Measurements from ENCODE around the gene SEMA6B. TPM values are rescaled to one million over a fixed set of nuclear protein-coding genes. Genes with fewer than 3 reads are reported as not detected.
"Not testable (repeated sequence)": the region's sequence is repeated elsewhere in the genome, so short reads cannot be mapped to it uniquely, and the experiment has no call there.

The SEMA6B gene
- polyA plus RNA-seq, 1 donor, result 44.3 TPM

DNA sequence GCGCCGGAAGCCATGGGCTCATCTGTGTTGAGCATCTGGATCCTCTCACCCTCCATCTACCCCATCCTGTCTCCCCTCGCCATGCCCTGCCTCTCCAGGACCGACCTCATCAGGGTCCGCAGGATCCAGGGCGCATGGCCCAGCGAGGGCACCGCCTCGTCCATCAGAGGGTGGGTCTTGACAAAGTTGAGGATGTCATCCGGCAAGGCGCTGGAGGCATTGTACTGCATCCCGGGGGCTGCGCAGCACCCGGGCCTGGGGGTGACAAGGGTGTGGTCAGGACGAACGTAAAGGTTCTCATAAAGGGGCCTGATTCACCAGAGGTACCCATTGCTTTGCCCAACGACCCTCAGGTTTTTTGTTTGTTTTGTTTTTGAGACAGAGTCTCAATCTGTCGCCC, 9.5 kb downstream of the SEMA6B start:
- DNase-seq (ENCODE audit: low read depth), result no peak

GRCh38 chr19:4548238-4548584, 11.3 kb downstream of the SEMA6B start:
- DNase-seq (ENCODE audit: low read depth), result no peak

GRCh38 chr19:4547303-4548237, 11.9 kb downstream of the SEMA6B start:
- DNase-seq (ENCODE audit: low read depth), result no peak

GRCh38 chr19:4543842-4544647, 15.4 kb downstream of the SEMA6B start:
- DNase-seq (ENCODE audit: low read depth), result no peak

DNA sequence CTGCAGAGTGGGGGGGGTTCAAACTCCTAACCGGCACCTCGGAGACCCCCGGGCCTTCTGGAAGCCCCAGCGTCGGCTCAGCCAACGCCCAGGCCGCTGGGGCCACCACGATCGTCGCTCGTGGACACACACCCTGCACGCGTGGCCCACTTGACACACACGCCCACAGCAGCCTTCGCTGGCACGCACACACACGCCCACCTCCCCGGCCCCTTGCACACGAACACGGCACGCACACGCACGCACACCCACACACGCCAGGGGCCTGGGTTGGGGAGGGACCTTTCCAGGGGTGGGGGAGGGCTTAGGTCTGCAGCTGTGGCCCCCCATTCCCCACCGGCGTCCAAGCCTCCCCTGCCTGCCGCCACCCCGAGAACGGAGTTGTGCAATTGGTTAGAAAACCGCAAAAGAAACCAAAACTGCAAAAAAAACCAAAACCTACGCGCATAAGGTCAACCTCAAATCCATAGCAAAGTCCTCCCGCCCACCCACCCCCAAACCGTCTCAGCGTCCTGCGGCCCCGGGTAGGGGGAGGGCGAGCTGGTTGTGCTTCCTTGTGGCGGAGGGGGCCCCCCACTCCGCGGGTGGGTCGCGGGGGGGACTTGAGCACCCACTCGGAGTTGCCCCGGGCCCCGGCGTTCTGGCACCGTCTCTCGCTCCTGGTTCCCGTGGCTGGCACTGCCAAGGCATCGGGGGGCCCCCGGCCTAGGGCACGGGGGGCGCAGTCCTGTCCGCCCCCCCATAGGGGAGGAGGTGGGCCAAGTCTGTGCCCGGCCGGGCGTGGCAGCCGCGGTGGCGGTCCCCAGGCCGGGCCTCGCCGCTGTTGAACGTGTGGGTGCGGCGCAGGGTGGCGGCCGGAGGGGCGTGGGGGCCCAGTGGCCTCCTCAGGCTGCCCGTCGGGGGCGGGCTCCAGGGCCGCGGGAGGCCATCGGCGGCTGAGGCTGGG, 16.3 kb downstream of the SEMA6B start:
- DNase-seq (ENCODE audit: low read depth), result no peak

DNA sequence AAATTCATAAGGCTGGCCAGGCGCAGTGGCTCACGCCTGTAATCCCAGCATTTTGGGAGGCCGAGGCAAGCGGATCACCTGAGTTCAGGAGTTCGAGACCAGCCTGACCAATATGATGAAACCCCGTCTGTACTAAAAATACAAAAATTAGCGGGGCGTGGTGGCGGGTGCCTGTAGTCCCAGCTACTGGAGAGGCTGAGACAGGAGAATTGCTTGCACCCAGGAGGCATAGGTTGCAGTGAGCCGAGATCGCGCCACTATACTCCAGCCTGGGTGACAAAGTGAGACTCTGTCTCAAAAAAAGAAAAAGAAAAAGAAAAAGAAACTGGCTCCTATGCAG, 17.7 kb downstream of the SEMA6B start:
- DNase-seq (ENCODE audit: low read depth), result not testable (repeated sequence)

DNA sequence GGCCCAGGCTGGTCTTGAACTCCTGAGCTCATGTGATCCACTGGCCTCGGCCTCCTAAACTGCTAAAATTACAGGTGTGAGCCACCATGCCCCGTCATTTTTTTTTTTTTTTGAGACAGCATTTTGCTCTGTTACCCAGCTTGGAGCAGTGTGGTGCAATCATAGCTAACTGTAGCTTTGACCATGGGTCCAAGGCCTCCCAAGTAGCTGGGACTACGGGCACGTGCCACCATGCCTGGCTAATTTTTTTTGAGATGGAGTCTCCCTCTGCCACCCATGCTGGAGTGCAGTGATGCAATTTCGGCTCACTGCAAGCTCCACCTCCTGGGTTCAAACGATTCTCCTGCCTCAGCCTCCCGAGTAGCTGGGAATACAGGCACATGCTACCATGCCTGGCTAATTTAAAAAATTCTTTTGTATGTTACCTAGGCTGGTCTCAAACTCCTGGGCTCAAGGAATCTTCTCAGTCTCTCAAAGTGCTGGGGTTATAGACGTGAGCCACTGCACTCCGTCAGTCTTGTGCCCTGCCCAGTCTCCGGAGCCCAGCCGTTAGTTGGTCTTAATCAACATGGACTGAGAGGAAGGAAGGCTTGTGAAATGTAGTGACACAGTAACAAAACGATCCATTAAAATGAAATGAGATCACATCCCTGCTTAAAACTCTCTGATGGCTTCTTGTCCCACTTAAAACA, 18.2 kb downstream of the SEMA6B start:
- no peak for DNase-seq (ENCODE audit: low read depth)

DNA sequence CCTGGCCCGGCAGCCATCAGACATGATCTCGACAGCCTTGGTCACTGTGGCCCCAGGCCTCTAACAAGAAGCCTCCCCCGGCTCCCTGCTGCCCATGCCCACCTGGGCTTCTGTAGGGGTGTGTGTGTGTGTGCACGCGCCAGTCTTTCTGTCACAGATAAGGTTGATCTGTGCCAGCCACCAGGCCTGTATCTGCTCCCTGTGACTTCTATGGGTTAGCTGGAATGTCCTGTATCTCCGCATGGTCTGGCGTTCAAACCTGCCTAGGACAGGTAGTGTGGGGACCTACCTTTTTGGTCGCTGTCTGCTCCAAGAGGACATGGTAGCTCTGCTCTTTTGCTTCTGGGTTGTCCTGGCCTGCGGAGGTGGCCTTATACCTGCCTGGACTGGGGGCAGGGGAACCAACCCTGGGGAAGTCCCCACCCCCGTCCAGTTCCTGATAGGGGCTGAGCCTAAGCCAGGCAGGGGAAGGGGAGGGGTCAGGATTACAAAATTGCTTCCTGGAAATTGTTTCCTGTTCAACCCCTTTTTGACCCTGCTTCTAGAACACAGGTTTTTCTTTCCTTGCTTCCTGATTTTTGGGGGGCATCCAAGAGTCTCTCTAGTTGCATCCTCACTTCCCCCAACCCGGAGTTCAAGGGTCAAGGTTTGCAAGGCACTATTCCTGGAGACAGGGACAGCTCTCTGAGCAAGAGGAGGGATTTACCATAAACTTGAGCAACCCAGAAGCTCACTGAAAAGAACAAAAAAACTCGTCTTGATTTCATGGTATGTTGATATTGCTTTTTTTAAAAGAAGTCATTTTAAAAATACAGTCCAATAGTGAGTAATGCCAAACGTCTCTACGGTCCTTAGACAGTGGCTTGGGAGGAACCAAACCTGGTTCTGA, 19.5 kb downstream of the SEMA6B start, which contains the start of gene LRG1:
LRG1 (minus strand) TSS at position 344 of the 889 bp plus-strand sequence; CDS start at position 321, 23 bp downstream.
- no peak for DNase-seq (ENCODE audit: low read depth)

DNA sequence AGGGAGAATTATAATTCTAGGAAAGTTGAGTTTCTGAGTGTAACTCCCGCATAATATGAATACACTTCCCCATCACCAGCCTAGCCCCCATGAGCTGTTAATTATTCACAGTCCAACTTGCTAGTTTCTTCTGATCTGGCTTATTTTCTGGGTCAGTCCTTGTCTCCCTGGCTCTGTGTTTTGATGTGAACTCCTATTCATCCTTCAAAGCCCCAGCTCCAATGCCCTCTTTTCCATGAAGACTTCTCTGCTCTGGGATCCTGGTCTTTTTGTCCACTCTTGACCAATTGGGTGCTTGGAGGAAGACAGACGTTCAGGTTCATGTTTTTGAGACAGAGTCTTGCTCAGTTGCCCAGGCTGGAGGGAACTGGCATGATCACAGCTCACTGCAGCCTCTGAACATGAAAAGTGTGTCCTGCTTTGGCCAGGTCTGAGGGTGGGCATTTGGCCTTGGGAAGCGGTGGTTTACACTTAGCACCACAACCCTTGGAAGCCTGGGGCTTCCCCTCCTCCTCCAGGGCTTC, 20.3 kb downstream of the SEMA6B start:
- DNase-seq (ENCODE audit: low read depth), result no peak

GRCh38 chr19:4538601-4538954, 20.9 kb downstream of the SEMA6B start:
- no peak for DNase-seq (ENCODE audit: low read depth)

DNA sequence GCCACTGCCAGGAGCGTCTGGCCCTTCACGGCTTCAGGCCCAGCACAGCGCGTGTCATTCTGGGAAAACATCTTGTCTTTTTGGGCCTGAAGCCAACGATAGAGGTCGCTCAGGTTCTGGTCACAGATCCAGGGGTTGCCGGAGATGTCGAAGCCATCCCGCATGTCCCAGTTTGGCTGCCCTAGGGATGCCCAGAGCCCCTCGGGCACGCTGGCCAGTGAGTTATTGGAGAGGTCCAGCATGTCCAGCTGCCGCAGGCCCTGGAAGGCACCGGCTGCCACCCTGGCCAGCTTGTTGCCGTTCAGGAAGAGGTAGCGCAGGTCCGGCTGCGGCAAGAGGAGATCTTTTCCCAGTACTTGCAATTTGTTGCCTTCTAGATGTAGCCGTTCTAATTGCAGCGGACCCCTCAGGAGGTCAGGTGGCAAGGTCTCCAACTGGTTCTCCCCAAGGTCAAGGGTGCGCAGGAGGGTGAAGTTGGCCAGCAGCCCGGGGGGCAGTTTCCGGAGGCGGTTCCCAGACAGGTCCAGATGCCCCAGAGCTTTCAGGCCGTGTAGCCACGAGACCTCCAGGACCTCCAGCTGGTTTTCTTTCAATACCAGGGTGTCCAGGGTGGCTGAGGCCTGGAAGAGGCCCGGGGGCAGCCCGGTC, 21.4 kb downstream of the SEMA6B start:
- no peak for DNase-seq (ENCODE audit: low read depth)

DNA sequence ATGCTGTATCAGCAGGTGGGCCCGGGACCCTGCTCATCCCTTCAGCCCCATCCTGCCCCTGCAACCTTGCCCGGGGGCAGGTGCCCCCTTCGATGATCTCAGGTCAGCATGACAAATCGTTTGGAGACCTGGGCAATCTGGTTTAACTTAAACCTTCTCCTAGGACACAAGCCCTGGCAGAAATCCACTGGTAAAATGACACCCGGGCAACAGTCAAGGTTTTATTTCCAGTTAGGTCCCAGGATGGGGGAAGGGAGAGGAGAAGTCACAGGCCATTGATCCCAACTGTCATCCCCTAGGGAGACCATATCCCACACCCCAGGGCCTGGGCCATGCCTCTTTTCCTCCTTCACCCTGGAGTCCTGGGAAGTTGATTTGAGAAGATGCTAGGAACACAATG, 22.7 kb downstream of the SEMA6B start:
- DNase-seq (ENCODE audit: low read depth), result no peak

DNA sequence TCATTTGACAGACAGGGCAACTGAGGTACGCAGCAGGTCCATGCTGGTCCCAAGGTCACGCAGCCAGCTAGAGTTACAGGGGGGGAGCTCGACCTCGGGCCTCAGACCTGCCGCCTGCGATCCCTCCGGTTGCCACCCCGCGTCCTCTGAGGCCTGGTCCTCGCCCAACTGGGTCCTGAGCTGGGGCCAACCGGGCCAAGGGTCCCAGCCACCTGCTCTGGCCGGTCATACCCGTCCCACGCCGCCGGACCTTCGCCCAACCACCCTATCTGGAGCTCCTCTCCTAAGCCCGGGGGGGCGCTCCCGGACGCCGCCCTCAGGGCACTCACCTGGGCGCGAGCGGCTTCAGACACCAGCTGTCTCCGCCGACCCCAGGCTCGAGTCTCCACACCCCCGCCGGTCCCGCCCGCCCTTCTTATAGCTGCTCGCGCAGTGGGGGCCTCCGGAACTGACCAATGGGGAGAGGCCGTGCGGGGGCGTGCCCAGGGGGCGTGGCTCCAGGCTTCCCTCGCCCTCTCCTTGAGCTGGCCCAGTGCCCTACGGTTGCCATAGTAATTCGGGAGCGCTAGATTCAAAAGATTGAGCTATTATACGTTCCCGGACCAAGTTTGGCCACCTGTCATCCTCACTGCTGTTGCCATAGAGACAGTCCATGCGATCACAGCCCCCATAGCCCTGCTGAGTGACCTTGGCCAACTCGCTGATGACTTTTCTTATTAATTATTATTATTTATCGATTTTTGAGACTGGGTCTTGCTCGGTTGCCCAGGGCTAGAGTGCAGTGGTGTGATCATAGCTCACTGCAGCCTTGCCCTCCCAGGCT, 24.4 kb downstream of the SEMA6B start, which contains the start of gene PLIN5:
PLIN5 (minus strand) TSS at position 389 of the 823 bp plus-strand sequence. CDS start 1,150 bp downstream, outside the sequence.
- DNase-seq (ENCODE audit: low read depth), result no peak

DNA sequence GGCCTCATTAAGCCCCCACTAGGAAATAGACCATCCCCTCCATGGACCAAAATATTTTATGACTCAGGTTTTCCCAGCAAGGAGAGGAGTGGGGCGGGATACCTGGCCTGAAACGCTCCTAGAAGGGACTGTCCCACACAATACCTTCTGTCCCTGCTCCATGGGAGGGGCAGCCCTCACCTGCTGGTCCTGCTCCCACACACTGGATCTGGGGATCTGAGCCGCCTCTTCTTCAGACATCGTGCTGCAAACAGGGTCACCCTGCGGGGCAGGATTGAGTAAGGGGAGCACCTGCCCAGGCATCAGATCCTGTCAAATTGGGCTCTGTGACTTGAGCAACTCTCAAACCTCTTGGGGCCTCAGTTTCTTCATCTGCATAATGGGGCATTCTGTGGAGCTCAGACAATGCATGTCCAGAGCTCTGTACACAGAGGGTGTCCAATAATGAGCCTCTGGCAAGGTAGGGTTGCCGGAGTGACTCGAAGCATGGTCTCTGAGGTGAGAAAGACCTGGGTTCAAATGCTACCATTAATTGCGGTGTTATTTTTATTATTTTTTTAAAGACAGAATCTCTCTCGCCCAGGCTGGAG, 25.6 kb downstream of the SEMA6B start:
- no peak for DNase-seq (ENCODE audit: low read depth)

DNA sequence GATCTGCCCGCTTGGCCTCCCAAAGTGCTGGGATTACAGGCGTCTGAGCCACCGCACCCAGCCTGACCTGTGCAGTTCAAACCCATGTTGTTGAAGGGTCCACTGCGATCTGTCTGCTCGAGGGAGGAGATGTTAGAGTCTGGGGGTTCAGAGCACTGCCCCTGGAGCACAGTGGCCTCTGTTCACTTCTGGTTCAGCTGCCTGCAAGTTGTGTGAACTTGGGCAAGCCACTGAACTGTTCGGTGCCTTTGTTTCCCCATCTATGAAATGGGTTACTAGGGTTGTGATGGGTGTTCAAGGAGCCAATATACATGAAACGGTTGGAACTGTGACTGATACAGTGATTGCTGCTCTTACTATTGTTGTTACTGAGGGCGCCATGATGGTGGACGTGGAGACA, 26.1 kb downstream of the SEMA6B start:
- DNase-seq (ENCODE audit: low read depth), result no peak

DNA sequence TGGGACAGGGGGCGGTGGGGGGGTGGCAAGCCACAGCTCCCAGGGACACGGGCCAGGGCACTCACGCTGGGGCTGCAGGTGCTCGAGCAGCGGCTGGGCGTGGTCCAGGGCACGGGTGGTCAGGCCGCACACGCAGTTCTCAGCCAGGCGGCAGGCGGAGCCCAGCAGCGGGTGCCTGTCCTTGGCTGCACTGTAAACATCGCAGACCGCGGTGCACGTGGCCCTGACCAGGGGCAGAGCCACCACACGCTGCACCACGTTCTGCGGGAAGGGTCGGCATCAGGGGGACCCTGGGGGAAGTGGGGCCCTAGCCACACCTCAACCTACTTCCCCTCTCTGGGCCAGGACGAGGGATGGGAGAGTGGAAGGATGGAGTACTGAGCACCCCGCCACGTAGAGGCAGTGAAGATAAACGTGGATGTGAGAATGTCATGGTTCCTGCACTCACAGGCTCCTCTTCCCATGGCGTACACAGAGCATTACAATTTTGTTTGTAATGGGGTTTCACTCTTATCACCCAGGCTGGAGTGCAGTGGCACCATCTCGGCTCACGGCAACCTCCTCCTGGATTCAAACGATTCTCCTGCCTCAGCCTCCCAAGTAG, 27.8 kb downstream of the SEMA6B start:
- DNase-seq (ENCODE audit: low read depth), result no peak

- no peak for DNase-seq (ENCODE audit: low read depth)
Measured at GRCh38 chr19:4529924-4530522, 29.5 kb downstream of the SEMA6B start.
